Measurements from ENCODE around the gene ZNF200. TPM values are rescaled to one million over a fixed set of nuclear protein-coding genes. Genes with fewer than 3 reads are reported as not detected.

ZNF200 gene
- polyA plus RNA-seq, 3 donors, result 2.0 to 2.8 (median 2.5) TPM

- no peak overlapping the region for H3K9ac ChIP-seq (ENCODE audit: insufficient read depth, low read length, poor library complexity, severe bottlenecking)
- Mint-ChIP-seq H3K27ac (peak overlapping the region in 1 of 7 donors; percentile 42), H3K27me3 (ENCODE audit: low read depth in 3 of 3) (peaks cover 2 to 6% (median 2%) of the 10 kb centered on the region in 3 donors), H3K9me3 (peaks cover 0 to 4% (median 0%) of the 10 kb centered on the region in 7 donors), H3K4me1 (peaks cover 54% of the 10 kb centered on the region), H3K4me3 (no peak overlapping the region), H3K36me3 (peaks cover 91 to 100% of the 10 kb centered on the region in 2 donors)
- peaks cover 32 to 52% of the 10 kb centered on the region in 2 donors for H3K4me1 ChIP-seq (ENCODE audit: control insufficient read depth in 1 of 2, insufficient read depth in 2 of 2, low read length in 2 of 2)
- DNase-seq, result no peak
- H4K20me1 ChIP-seq (ENCODE audit: insufficient read depth, low read length), result peaks cover 100% of the 10 kb centered on the region
- intact Hi-C loops (cut with micrococcal nuclease), result no loop called here
- no peak overlapping the region for H2AFZ ChIP-seq (ENCODE audit: insufficient read depth, low read depth, low read length, poor library complexity, severe bottlenecking)
- H3K27me3 ChIP-seq (ENCODE audit: control insufficient read depth in 2 of 2, insufficient read depth in 2 of 2, low read length in 2 of 2), result no peaks in the 10 kb centered on the region
- WGBS (ENCODE audit: insufficient coverage), result 92% methylated on average over 7 of the region's 7 CpGs
- no peak overlapping the region for H3K4me3 ChIP-seq (replicated peaks in 1 of 3; ENCODE audit: low read depth in 2 of 3, low read length in 3 of 3)
- H3K27ac ChIP-seq (ENCODE audit: low read depth in 1 of 2, low read length in 2 of 2), result no peak overlapping the region
- no peaks in the 10 kb centered on the region for H3K9me3 ChIP-seq (replicated peaks in 1 of 2; ENCODE audit: control insufficient read depth in 1 of 2, insufficient read depth in 1 of 2, low read length in 2 of 2)
- peaks cover 88% of the 10 kb centered on the region for H3K79me2 ChIP-seq (ENCODE audit: insufficient read depth, low read length)
- no peak overlapping the region for H3K4me2 ChIP-seq (replicated peaks; ENCODE audit: extremely low read depth, low read length, poor library complexity, severe bottlenecking)
- H3K36me3 ChIP-seq (replicated peaks in 1 of 2; ENCODE audit: control insufficient read depth in 1 of 2, insufficient read depth in 2 of 2, low read length in 2 of 2), result peaks cover 91 to 99% of the 10 kb centered on the region in 2 donors
- TF ChIP-seq, protein P1, sequence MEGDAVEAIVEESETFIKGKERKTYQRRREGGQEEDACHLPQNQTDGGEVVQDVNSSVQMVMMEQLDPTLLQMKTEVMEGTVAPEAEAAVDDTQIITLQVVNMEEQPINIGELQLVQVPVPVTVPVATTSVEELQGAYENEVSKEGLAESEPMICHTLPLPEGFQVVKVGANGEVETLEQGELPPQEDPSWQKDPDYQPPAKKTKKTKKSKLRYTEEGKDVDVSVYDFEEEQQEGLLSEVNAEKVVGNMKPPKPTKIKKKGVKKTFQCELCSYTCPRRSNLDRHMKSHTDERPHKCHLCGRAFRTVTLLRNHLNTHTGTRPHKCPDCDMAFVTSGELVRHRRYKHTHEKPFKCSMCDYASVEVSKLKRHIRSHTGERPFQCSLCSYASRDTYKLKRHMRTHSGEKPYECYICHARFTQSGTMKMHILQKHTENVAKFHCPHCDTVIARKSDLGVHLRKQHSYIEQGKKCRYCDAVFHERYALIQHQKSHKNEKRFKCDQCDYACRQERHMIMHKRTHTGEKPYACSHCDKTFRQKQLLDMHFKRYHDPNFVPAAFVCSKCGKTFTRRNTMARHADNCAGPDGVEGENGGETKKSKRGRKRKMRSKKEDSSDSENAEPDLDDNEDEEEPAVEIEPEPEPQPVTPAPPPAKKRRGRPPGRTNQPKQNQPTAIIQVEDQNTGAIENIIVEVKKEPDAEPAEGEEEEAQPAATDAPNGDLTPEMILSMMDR (IDR thresholded peaks at IDR 0.05), result no peak
Measured at GRCh38 chr16:3246002-3246401, 11.0 kb upstream of the ZNF200 start.

DNA sequence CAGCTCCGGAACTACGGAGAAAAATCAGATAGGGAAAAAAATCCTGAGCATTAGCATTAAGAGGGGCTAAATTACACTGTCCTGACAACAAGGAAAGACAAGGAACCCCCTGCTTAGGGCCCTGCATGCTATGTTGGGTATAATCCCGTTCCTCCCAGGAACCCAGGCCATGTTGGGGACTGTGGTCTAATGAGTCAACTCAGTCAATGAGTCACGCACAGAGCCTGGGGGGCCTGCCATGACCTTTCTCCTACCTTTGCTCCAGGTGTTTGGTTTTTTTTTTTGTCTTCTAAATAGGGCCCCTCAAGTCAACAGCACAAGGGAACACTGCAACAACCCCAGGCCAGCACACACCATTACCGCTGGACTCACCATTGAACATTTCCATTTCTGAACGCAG is 8.9 kb upstream of the ZNF200 start:
- no peak overlapping the region for H2AFZ ChIP-seq (ENCODE audit: insufficient read depth, low read depth, low read length, poor library complexity, severe bottlenecking)
- no peaks in the 10 kb centered on the region for H3K27me3 ChIP-seq (ENCODE audit: control insufficient read depth in 2 of 2, insufficient read depth in 2 of 2, low read length in 2 of 2)
- Mint-ChIP-seq H3K27me3 (ENCODE audit: low read depth in 3 of 3) (peaks cover 2 to 6% (median 2%) of the 10 kb centered on the region in 3 donors), H3K36me3 (peaks cover 83 to 94% of the 10 kb centered on the region in 2 donors), H3K27ac (peak overlapping the region in 6 of 7 donors; percentile 27 to 88 (median 60)), H3K9me3 (peaks cover 0 to 5% (median 2%) of the 10 kb centered on the region in 7 donors), H3K4me3 (no peak overlapping the region), H3K4me1 (peaks cover 41% of the 10 kb centered on the region)
- peaks cover 82 to 91% of the 10 kb centered on the region in 2 donors for H3K36me3 ChIP-seq (replicated peaks in 1 of 2; ENCODE audit: control insufficient read depth in 1 of 2, insufficient read depth in 2 of 2, low read length in 2 of 2)
- intact Hi-C loops (cut with micrococcal nuclease), result no loop called here
- DNase-seq, result no peak
- H3K27ac ChIP-seq (ENCODE audit: low read depth in 1 of 2, low read length in 2 of 2), result peak overlapping the region; percentile 0 to 55
- no peak overlapping the region for H3K4me2 ChIP-seq (replicated peaks; ENCODE audit: extremely low read depth, low read length, poor library complexity, severe bottlenecking)
- no peak overlapping the region for H3K9ac ChIP-seq (ENCODE audit: insufficient read depth, low read length, poor library complexity, severe bottlenecking)
- H3K79me2 ChIP-seq (ENCODE audit: insufficient read depth, low read length), result peaks cover 73% of the 10 kb centered on the region
- peaks cover 100% of the 10 kb centered on the region for H4K20me1 ChIP-seq (ENCODE audit: insufficient read depth, low read length)
- H3K9me3 ChIP-seq (replicated peaks in 1 of 2; ENCODE audit: control insufficient read depth in 1 of 2, insufficient read depth in 1 of 2, low read length in 2 of 2), result no peaks in the 10 kb centered on the region
- 89% methylated on average over 3 of the region's 6 CpGs for WGBS (ENCODE audit: insufficient coverage)
- H3K4me3 ChIP-seq (replicated peaks in 1 of 3; ENCODE audit: low read depth in 2 of 3, low read length in 3 of 3), result no peak overlapping the region
- TF ChIP-seq, protein P1 (IDR thresholded peaks at IDR 0.05), result no peak
- H3K4me1 ChIP-seq (ENCODE audit: control insufficient read depth in 1 of 2, insufficient read depth in 2 of 2, low read length in 2 of 2), result peaks cover 21 to 31% of the 10 kb centered on the region in 2 donors
